Urinary bladder (tissue), 4 donors: ENCODE data around the gene SSBP2. TPM values are rescaled to one million over a fixed set of nuclear protein-coding genes. Genes with fewer than 3 reads are reported as not detected.
A peak's percentile ranks its signal among the peaks of the same experiment; 100 is the strongest.
"Not testable (repeated sequence)": the region's sequence is repeated elsewhere in the genome, so short reads cannot be mapped to it uniquely, and the experiment has no call there.

Experiments
- DNase-seq: peaks from one replicate; pipeline ENCODE4 v3.0.0-alpha.2; 2015; ENCODE audit errors: extremely low spot score
- H3K27ac ChIP-seq: one replicate; pipeline ENCODE4 v1.5.1; 2013; ENCODE audit warnings: low read depth, mild to moderate bottlenecking, moderate library complexity
- H3K36me3 ChIP-seq: one replicate; pipeline ENCODE4 v1.6.1; 2013; ENCODE audit warnings: mild to moderate bottlenecking, moderate library complexity; ENCODE audit not compliant: insufficient read depth
- H3K4me1 ChIP-seq: one replicate; pipeline ENCODE4 v1.6.1; 2013; ENCODE audit warnings: mild to moderate bottlenecking, moderate library complexity; ENCODE audit not compliant: insufficient read depth
- H3K4me3 ChIP-seq: one replicate; pipeline ENCODE4 v1.5.1; 2013; ENCODE audit warnings: low read depth, low read length
- WGBS: extraction: QIAGEN DNeasy Blood & Tissue Kit; methylation state at CpG from one replicate; pipeline ENCODE4 v1.1.7; 2013; 5-methylcytosine and 5-hydroxymethylcytosine counted together
- polyA plus RNA-seq: library from polyadenylated mRNA; stranded (reverse); fragments of 200-250 nt; gene quantifications from one replicate; pipeline ENCODE4 v1.2.3, GENCODE V29; 2013
- total RNA-seq: library from RNA; depleted of rRNA; stranded (reverse); fragments of >200 nt; gene quantifications from one replicate; pipeline ENCODE4 v1.2.3, GENCODE V29; 2014
- donor health status: healthy with polysubstance abuse.
- donor health status: healthy.

The SSBP2 gene
- total and polyA plus RNA-seq, 2 donors, result 58.6 to 94.8 TPM

- WGBS, result 3% methylated on average over 2 of the region's 2 CpGs
- DNase-seq, result peak; percentile 10
- no peak overlapping the region for H3K27ac ChIP-seq
- H3K36me3 ChIP-seq, result peaks cover 1% of the 10 kb centered on the region
- H3K4me3 ChIP-seq, result no peak overlapping the region
- peaks cover 1% of the 10 kb centered on the region for H3K4me1 ChIP-seq
Measured at GRCh38 chr5:81425569-81425968, 325.3 kb downstream of the SSBP2 start.

- Histone ChIP-seq H3K4me1 (peaks cover under 1% of the 10 kb centered on the region), H3K27ac (no peak overlapping the region), H3K36me3 (peaks cover 3% of the 10 kb centered on the region), H3K4me3 (no peak overlapping the region)
- DNase-seq, result no peak
- 93% methylated on average over 1 of the region's 1 CpG for WGBS
Measured at GRCh38 chr5:81424728-81425127, 326.2 kb downstream of the SSBP2 start.

- WGBS, result 39% methylated on average over 2 of the region's 2 CpGs
- Histone ChIP-seq H3K4me1 (no peaks in the 10 kb centered on the region), H3K4me3 (no peak overlapping the region), H3K27ac (no peak overlapping the region), H3K36me3 (peaks cover 3% of the 10 kb centered on the region)
- no peak for DNase-seq
Measured at GRCh38 chr5:81422671-81423070, 328.2 kb downstream of the SSBP2 start.

- no peak overlapping the region for H3K27ac ChIP-seq
- H3K4me1 ChIP-seq, result no peaks in the 10 kb centered on the region
- H3K4me3 ChIP-seq, result no peak overlapping the region
- peaks cover 3% of the 10 kb centered on the region for H3K36me3 ChIP-seq
- DNase-seq, result no peak
- WGBS, result 72% methylated on average over 6 of the region's 6 CpGs
Measured at GRCh38 chr5:81420039-81420667, 330.7 kb downstream of the SSBP2 start.

- no peak for DNase-seq
- no peaks in the 10 kb centered on the region for H3K4me1 ChIP-seq
- no peak overlapping the region for H3K27ac ChIP-seq
- no peak overlapping the region for H3K4me3 ChIP-seq
- peaks cover 3% of the 10 kb centered on the region for H3K36me3 ChIP-seq
Measured at GRCh38 chr5:81418606-81419005, 332.3 kb downstream of the SSBP2 start.

- H3K36me3 ChIP-seq, result peaks cover 3% of the 10 kb centered on the region
- H3K4me3 ChIP-seq, result no peak overlapping the region
- no peak overlapping the region for H3K27ac ChIP-seq
- no peaks in the 10 kb centered on the region for H3K4me1 ChIP-seq
- DNase-seq, result no peak
- WGBS, result 91% methylated on average over 4 of the region's 4 CpGs
Measured at GRCh38 chr5:81417052-81417451, 333.8 kb downstream of the SSBP2 start.

- DNase-seq, result no peak
- Histone ChIP-seq H3K4me3 (no peak overlapping the region), H3K27ac (no peak overlapping the region), H3K36me3 (no peaks in the 10 kb centered on the region), H3K4me1 (no peaks in the 10 kb centered on the region)
- 74% methylated on average over 2 of the region's 2 CpGs for WGBS
Measured at GRCh38 chr5:81409896-81410295, 341.0 kb downstream of the SSBP2 start.

- Histone ChIP-seq H3K36me3 (no peaks in the 10 kb centered on the region), H3K4me1 (no peaks in the 10 kb centered on the region), H3K27ac (no peak overlapping the region), H3K4me3 (no peak overlapping the region)
- no peak for DNase-seq
- 94% methylated on average over 2 of the region's 2 CpGs for WGBS
Measured at GRCh38 chr5:81409361-81409760, 341.5 kb downstream of the SSBP2 start.

- H3K27ac ChIP-seq, result no peak overlapping the region
- no peak for DNase-seq
- no peaks in the 10 kb centered on the region for H3K4me1 ChIP-seq
- WGBS, result 53% methylated on average over 1 of the region's 1 CpG
- no peak overlapping the region for H3K4me3 ChIP-seq
- H3K36me3 ChIP-seq, result no peaks in the 10 kb centered on the region
Measured at GRCh38 chr5:81408496-81408895, 342.4 kb downstream of the SSBP2 start.

- 74% methylated on average over 4 of the region's 4 CpGs for WGBS
- not testable (repeated sequence) for H3K27ac ChIP-seq, H3K4me3 ChIP-seq, DNase-seq, H3K4me1 ChIP-seq, H3K36me3 ChIP-seq
Measured at GRCh38 chr5:81407811-81408210, 343.1 kb downstream of the SSBP2 start.

GRCh38 chr5:81405126-81405891 lies 345.6 kb downstream of the SSBP2 start:
- no peaks in the 10 kb centered on the region for H3K36me3 ChIP-seq
- H3K27ac ChIP-seq, result no peak overlapping the region
- 79% methylated on average over 7 of the region's 7 CpGs for WGBS
- H3K4me1 ChIP-seq, result no peaks in the 10 kb centered on the region
- DNase-seq, result no peak
- no peak overlapping the region for H3K4me3 ChIP-seq

GRCh38 chr5:81402192-81402930 lies 348.5 kb downstream of the SSBP2 start:
- no peak overlapping the region for H3K4me3 ChIP-seq
- H3K36me3 ChIP-seq, result no peaks in the 10 kb centered on the region
- no peak for DNase-seq
- no peaks in the 10 kb centered on the region for H3K4me1 ChIP-seq
- WGBS, result 68% methylated on average over 2 of the region's 2 CpGs
- H3K27ac ChIP-seq, result no peak overlapping the region

- WGBS, result 82% methylated on average over 11 of the region's 11 CpGs
- Histone ChIP-seq H3K36me3 (no peaks in the 10 kb centered on the region), H3K4me1 (no peaks in the 10 kb centered on the region), H3K27ac (no peak overlapping the region), H3K4me3 (no peak overlapping the region)
- no peak for DNase-seq
Measured at GRCh38 chr5:81401266-81401665, 349.6 kb downstream of the SSBP2 start.

GRCh38 chr5:81400375-81400774 lies 350.5 kb downstream of the SSBP2 start:
- no peak for DNase-seq
- H3K4me1 ChIP-seq, result no peaks in the 10 kb centered on the region
- WGBS, result 29% methylated on average over 2 of the region's 2 CpGs
- H3K27ac ChIP-seq, result no peak overlapping the region
- no peaks in the 10 kb centered on the region for H3K36me3 ChIP-seq
- no peak overlapping the region for H3K4me3 ChIP-seq
